SK-N-MC (cell line): ENCODE data around the gene TMEM14C.

Experiments
- DNase-seq: peaks from one replicate; pipeline ENCODE4 v3.0.0-alpha.2; 2011; ENCODE audit warnings: low read depth, low spot score
- H3K27ac ChIP-seq: fragments of 200-600 bp; sonication (generic); 2 replicates; pipeline ENCODE4 v1.5.1; 2016; ENCODE audit warnings: mixed run types
- H3K36me3 ChIP-seq: fragments of 200-600 bp; sonication (generic); 2 replicates; pipeline ENCODE4 v1.6.1; 2017; ENCODE audit warnings: antibody characterized with exemption, low read length, mixed read lengths; ENCODE audit not compliant: insufficient read depth
- H3K4me3 ChIP-seq: fragments of 200-600 bp; sonication (generic); 2 replicates; pipeline ENCODE4 v1.5.1; 2016
- H3K9ac ChIP-seq: fragments of 200-600 bp; sonication (generic); 2 replicates; pipeline ENCODE4 v1.8.0; 2017; ENCODE audit warnings: mixed run types, mixed read lengths; ENCODE audit not compliant: insufficient read length
- H3K9me3 ChIP-seq: fragments of 200-600 bp; sonication (generic); 2 replicates; pipeline ENCODE4 v1.6.1; 2017; ENCODE audit warnings: low read depth, mild to moderate bottlenecking, antibody characterized with exemption, low read length, moderate library complexity, mixed read lengths
- EZH2 ChIP-seq: fragments of 200-600 bp; sonication (generic); IDR thresholded peaks from one replicate; pipeline ENCODE4 v1.6.1; 2017; ENCODE audit warnings: antibody characterized with exemption
- FOXP2 ChIP-seq: optimal IDR thresholded peaks from 2 replicates; pipeline ENCODE3; 2011; ENCODE audit warnings: mild to moderate bottlenecking, moderate library complexity; ENCODE audit not compliant: insufficient read depth; ENCODE audit errors: extremely low read length, control extremely low read depth
- POLR2AphosphoS5 ChIP-seq: IDR thresholded peaks from 2 replicates; pipeline ENCODE4 v1.6.1; 2012; ENCODE audit warnings: mild to moderate bottlenecking, low read depth, low read length, borderline replicate concordance

Gene TMEM14C

GRCh38 chr6:10722820-10723566, at the start of gene TMEM14C:
Gene TMEM14C, plus strand, starts transcription at chr6:10723070. Its CDS starts 1,544 bp downstream, at chr6:10724614.
- Histone ChIP-seq H3K27ac (peak within 1 kb of the TSS; percentile 75), H3K4me3 (peak within 1 kb of the TSS; percentile 88), H3K9me3 (no peaks in the 10 kb centered on the region), H3K36me3 (no peaks in the 10 kb centered on the region; the same call in 1 of the 2 replicates), H3K9ac (peak within 1 kb of the TSS; percentile 90)
- TF ChIP-seq POLR2AphosphoS5: peak; percentile 92
- TF ChIP-seq EZH2: no peak
- no peak for DNase-seq

DNA sequence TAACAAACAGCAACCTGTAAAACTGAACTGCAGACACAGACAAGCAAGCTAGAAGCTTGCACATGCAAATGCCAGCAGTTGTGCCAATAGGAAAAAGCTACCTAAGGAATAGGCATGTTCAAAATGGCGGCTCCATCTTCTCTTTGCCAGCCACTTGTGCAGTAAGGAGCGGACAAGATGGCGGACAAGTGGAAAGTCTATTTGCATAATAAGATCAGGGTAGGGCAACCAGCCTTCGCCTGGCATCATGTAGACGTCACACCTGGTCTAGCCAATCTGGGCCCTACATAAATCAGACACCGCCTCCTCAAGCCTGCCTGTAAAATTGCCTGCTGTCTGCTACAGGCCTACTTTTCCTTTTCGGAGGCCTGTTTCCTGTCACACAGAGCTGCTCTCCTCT, 46.5 kb upstream of the TMEM14C start:
- H3K4me3 ChIP-seq: no peak overlapping the region
- no peak for DNase-seq
- H3K9ac ChIP-seq: no peak overlapping the region
- TF ChIP-seq EZH2 (no peak), FOXP2 (no peak), POLR2AphosphoS5 (no peak)
- H3K27ac ChIP-seq: no peak overlapping the region
- no peaks in the 10 kb centered on the region for H3K9me3 ChIP-seq
- no peaks in the 10 kb centered on the region for H3K36me3 ChIP-seq

- no peak for TF ChIP-seq POLR2AphosphoS5
- no peak for TF ChIP-seq EZH2
- TF ChIP-seq FOXP2: no peak
- DNase-seq: no peak
- Histone ChIP-seq H3K9me3 (no peaks in the 10 kb centered on the region), H3K27ac (no peak overlapping the region), H3K4me3 (no peak overlapping the region), H3K9ac (no peak overlapping the region), H3K36me3 (no peaks in the 10 kb centered on the region)
These were observed 44.4 kb upstream of the TMEM14C start for GRCh38 chr6:10678456-10678855.

DNA sequence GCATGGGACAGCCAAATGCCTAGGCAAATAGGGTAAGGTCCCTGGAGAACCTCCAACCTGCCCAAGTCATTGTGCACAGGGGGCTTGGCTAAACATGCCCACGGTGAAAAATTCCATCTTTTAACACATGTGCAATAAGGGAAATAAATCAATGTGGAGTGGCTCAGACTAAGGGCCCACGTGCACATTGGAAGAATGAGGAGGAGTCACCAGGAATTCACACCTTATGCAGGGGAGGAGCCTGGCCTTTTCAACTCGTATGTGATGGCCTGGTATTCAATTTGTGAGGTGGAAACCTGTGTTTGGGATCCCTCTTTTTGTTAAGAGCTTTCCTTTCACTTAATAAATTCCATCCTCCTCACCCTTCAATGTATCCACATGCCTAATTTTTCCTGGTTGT, 41.1 kb upstream of the TMEM14C start:
- Histone ChIP-seq H3K9ac (no peak overlapping the region), H3K36me3 (no peaks in the 10 kb centered on the region), H3K4me3 (no peak overlapping the region), H3K27ac (no peak overlapping the region), H3K9me3 (no peaks in the 10 kb centered on the region)
- no peak for TF ChIP-seq EZH2
- no peak for TF ChIP-seq POLR2AphosphoS5
- no peak for DNase-seq

GRCh38 chr6:10682355-10682988, 40.4 kb upstream of the TMEM14C start:
- Histone ChIP-seq H3K4me3 (no peak overlapping the region), H3K27ac (no peak overlapping the region), H3K9ac (no peak overlapping the region), H3K9me3 (no peaks in the 10 kb centered on the region), H3K36me3 (no peaks in the 10 kb centered on the region)
- no peak for TF ChIP-seq EZH2
- TF ChIP-seq POLR2AphosphoS5: no peak
- no peak for TF ChIP-seq FOXP2
- DNase-seq: no peak

DNA sequence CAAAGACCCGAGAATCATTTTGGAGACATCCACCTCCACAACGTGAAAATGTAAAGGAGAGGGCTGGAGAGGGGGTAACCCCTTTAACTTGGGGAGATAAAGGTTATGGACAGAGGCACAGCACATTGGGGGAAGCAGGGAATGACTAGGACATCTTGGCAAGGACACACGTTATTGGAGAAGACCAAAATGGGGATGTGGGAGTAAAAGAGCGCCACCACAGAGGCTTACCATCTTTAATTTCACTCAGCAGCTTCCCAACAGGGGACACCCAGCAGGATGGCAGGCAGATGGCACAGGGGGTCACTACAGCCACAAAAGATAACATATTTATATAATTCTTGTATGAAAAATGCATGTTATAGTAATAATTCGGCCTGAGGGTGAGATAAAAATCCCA, 38.3 kb upstream of the TMEM14C start:
- Histone ChIP-seq H3K36me3 (no peaks in the 10 kb centered on the region), H3K27ac (no peak overlapping the region), H3K9me3 (no peaks in the 10 kb centered on the region), H3K4me3 (no peak overlapping the region), H3K9ac (no peak overlapping the region)
- TF ChIP-seq FOXP2 (no peak), EZH2 (no peak), POLR2AphosphoS5 (no peak)
- no peak for DNase-seq

- TF ChIP-seq FOXP2 (no peak), EZH2 (no peak), POLR2AphosphoS5 (no peak)
- Histone ChIP-seq H3K36me3 (no peaks in the 10 kb centered on the region), H3K9me3 (no peaks in the 10 kb centered on the region), H3K4me3 (no peak overlapping the region), H3K27ac (no peak overlapping the region), H3K9ac (no peak overlapping the region)
- no peak for DNase-seq
These were observed 37.6 kb upstream of the TMEM14C start for GRCh38 chr6:10685092-10685915.

GRCh38 chr6:10686901-10687300, 36.0 kb upstream of the TMEM14C start:
- no peaks in the 10 kb centered on the region for H3K36me3 ChIP-seq
- no peak overlapping the region for H3K4me3 ChIP-seq
- no peak overlapping the region for H3K9ac ChIP-seq
- no peak overlapping the region for H3K27ac ChIP-seq
- no peak for DNase-seq
- no peaks in the 10 kb centered on the region for H3K9me3 ChIP-seq
- TF ChIP-seq POLR2AphosphoS5: no peak
- TF ChIP-seq EZH2: no peak
- TF ChIP-seq FOXP2: no peak
